GM19043 (cell line): Measurements from ENCODE around the gene LCLAT1.
A peak's percentile ranks its signal among the peaks of the same experiment; 100 is the strongest.

ENCODE experiments used
- ATAC-seq: cut with Tn5 transposase; IDR thresholded peaks from one replicate; pipeline ENCODE4 v1.9.1; 2021; ENCODE audit warnings: low read depth; ENCODE audit not compliant: unreplicated experiment

The LCLAT1 gene

DNA sequence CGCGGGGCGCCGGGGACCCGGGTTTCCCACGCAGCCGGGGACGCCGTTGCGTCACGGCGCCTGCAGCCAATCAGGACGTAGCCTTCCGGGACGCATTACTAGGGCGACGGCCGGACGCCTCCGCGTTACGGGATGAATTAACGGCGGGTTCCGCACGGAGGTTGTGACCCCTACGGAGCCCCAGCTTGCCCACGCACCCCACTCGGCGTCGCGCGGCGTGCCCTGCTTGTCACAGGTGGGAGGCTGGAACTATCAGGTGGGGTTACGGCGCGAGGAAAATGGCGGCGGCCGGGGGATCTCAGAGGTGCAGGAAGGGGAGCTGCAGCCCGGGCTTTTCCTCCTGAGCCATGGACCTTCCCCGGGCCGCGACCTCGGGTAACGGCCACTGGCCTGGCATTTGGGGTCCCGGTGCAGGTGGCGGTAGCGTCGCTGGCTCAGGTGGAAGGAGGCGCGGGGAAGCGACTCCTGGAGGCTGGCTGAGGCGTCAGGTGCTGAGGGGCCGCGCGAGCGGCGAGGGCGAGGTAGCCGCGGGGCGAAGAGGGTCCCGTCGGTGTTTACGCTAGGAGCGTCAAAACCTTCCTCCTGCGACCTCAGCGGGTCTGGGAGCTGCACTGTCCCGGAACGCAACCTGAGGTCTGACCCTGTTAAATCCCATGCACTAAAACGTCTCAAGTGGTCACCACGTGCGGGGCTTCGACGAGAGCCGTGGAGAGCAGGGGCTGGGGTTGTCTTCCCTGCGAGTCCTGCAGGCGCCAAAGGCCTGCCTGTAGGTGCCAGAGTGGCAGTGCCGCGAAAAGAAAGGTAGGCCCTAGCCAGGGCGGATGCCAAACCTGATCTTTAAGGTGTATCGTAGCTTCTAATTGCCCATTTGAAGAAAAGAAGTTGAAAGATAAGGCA lies at the start of gene LCLAT1:
LCLAT1 (plus strand) TSS at position 98 of the 897 bp plus-strand sequence. CDS start 78,345 bp downstream, outside the sequence.
- ATAC-seq, result peak; percentile 93

- ATAC-seq, result no peak
Observed at GRCh38 chr2:30398084-30398873, 48.8 kb upstream of the LCLAT1 start.

- ATAC-seq, result no peak
Observed at GRCh38 chr2:30400151-30400954, 46.7 kb upstream of the LCLAT1 start.

- ATAC-seq, result no peak
Observed at GRCh38 chr2:30402441-30403182, 44.4 kb upstream of the LCLAT1 start.

- no peak for ATAC-seq
Observed at GRCh38 chr2:30403592-30404312, 43.3 kb upstream of the LCLAT1 start.

DNA sequence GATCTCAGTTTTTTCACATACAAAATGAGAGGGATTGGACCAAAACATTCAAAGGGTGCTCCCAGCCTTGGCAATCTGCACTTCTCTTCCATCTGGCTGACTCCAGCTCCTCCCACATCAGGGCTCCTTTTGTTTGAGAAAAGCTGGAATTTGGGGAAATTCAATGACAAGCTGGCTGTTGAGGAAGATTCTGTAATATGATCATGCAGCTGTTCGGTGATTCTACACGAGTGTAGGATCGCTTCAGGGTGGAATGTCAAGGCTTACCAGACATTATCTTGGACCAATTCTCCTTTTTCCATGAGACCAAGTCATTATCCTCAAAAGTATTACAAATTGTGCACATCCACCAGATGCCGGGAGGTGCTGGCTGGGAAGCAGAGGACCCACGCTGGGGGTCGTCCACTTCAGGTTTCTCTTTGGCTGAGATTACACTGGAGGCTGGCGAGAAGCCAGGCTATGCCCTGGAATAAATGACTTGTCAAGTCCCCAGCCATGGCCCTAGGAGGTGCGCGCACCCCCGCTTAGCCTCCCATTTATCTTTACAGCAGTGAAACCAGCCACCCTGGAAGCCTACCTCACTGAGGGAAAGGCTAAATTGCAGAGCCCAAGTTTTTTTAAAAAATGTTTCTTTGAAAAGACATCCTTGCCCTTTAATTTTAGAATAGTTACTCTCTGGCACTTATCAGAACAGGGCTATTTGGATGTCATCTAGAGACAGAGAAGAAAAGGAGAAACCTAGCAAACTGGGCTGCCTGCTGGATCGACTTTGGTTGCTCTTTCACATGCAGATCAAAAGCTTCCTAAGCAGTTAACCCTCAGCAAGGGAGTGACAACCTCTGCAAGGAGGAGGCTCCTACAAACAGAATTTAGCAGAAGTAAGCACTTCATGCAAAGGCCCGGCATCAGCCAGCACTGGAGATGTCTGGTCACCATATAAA lies 42.5 kb upstream of the LCLAT1 start:
- ATAC-seq, result no peak

GRCh38 chr2:30405260-30405605 lies 41.8 kb upstream of the LCLAT1 start:
- ATAC-seq, result no peak

DNA sequence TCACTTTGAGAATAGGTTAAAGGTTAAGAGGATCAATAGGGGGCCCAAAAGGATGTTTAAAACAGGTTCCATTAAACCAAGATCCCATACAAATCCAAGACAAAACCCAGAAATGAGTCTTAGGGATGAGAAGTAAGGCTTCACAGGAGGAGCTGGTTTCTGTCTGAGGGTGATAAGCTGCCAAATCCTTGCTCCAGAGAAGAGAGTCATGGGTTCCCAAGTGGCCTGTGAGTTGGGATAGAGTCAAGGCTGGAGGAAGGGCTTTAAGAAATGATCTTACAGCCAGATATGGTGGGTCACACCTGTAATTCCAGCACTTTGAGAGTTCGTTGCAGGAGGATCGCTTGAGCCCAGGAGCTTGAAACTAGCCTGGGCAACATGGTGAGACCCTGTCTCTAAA lies 40.2 kb upstream of the LCLAT1 start:
- ATAC-seq, result no peak

GRCh38 chr2:30408961-30409387 lies 38.1 kb upstream of the LCLAT1 start:
- no peak for ATAC-seq

GRCh38 chr2:30410217-30410616 lies 36.8 kb upstream of the LCLAT1 start:
- ATAC-seq, result no peak

GRCh38 chr2:30412047-30412683 lies 34.9 kb upstream of the LCLAT1 start:
- no peak for ATAC-seq

GRCh38 chr2:30412684-30413570 lies 34.1 kb upstream of the LCLAT1 start:
- ATAC-seq, result no peak

DNA sequence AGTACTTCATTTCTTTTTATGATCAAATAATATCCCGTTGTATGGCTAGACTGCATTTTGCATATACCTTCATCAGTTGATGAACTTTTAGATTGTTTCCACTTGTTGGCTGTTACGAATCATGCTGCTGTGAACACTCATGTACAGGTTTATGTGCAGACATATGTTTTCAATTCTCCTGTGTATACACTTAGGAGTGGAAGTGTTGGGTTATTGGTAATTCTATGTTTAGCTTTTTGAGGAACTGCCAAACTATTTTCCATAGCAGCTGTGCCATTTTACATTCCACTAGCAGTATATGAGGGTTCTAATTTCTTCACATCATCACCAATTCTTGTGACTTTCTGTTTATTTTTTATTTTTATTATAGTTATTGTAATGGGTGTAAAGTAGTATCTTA lies 32.1 kb upstream of the LCLAT1 start:
- ATAC-seq, result no peak

DNA sequence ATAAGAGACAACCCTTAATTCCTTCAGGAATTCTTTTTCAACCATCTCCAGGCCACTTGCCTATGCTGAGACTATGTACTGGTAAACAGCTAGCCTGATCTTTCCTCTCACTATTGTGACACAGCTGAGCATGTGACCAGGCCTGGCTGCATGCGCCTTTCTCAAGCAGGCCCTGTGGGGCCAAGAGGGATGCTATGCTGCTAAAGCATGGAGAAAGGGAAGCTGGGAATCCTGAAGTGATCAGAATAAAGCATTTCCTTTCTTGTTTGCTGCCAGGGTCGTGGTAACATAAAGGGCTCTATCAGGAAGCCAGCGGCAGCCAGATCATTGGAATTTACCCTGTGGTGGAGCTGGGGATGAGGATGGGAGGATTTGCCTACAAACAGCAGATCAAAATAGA lies 29.8 kb upstream of the LCLAT1 start:
- no peak for ATAC-seq

- no peak for ATAC-seq
Observed at GRCh38 chr2:30421026-30421603, 25.9 kb upstream of the LCLAT1 start.

GRCh38 chr2:30421604-30422443 lies 25.2 kb upstream of the LCLAT1 start:
- ATAC-seq, result no peak
